ENCODE measurements around the gene RNF135. TPM values are rescaled to one million over a fixed set of nuclear protein-coding genes. Genes with fewer than 3 reads are reported as not detected.

Gene RNF135
- total RNA-seq, 1 donor = 11.2 TPM

GRCh38 chr17:30950669-30951399 lies 20.0 kb upstream of the RNF135 start:
- peaks cover 4% of the 10 kb centered on the region for H3K4me1 ChIP-seq (ENCODE audit: insufficient read depth, low read length)
- H3K79me2 ChIP-seq (ENCODE audit: insufficient read depth, low read length) = no peaks in the 10 kb centered on the region
- no peak overlapping the region for H3K27ac ChIP-seq (ENCODE audit: low read depth, low read length)
- no peaks in the 10 kb centered on the region for H3K9me3 ChIP-seq (ENCODE audit: low read depth, low read length)
- no peak overlapping the region for H3K4me2 ChIP-seq (ENCODE audit: insufficient read depth, low read length)
- peak; percentile 96 for DNase-seq (ENCODE audit: insufficient read length, low spot score, missing footprints)
- no peak for TF ChIP-seq CTCF (IDR thresholded peaks at IDR 0.05; ENCODE audit: extremely low read depth, low read depth, low read length)
- H3K4me3 ChIP-seq (ENCODE audit: insufficient read depth, low read length) = no peak overlapping the region
- no peaks in the 10 kb centered on the region for H3K36me3 ChIP-seq (ENCODE audit: insufficient read depth, low read length)
- H3K27me3 ChIP-seq (ENCODE audit: insufficient read depth, low read length) = no peaks in the 10 kb centered on the region
- no peaks in the 10 kb centered on the region for H4K20me1 ChIP-seq (ENCODE audit: insufficient read depth, low read length)
- H2AFZ ChIP-seq (ENCODE audit: low read length) = peak overlapping the region; percentile 40

- Histone ChIP-seq H4K20me1 (ENCODE audit: insufficient read depth, low read length) (no peaks in the 10 kb centered on the region), H3K79me2 (ENCODE audit: insufficient read depth, low read length) (no peaks in the 10 kb centered on the region), H3K27ac (ENCODE audit: low read depth, low read length) (no peak overlapping the region), H3K9me3 (ENCODE audit: low read depth, low read length) (no peaks in the 10 kb centered on the region), H3K4me2 (ENCODE audit: insufficient read depth, low read length) (no peak overlapping the region), H3K27me3 (ENCODE audit: insufficient read depth, low read length) (no peaks in the 10 kb centered on the region), H3K36me3 (ENCODE audit: insufficient read depth, low read length) (no peaks in the 10 kb centered on the region), H3K4me3 (ENCODE audit: insufficient read depth, low read length) (no peak overlapping the region), H3K4me1 (ENCODE audit: insufficient read depth, low read length) (peaks cover 11% of the 10 kb centered on the region), H2AFZ (ENCODE audit: low read length) (no peak overlapping the region)
- DNase-seq (ENCODE audit: insufficient read length, low spot score, missing footprints) = no peak
- TF ChIP-seq CTCF (IDR thresholded peaks at IDR 0.05; ENCODE audit: extremely low read depth, low read depth, low read length) = no peak
Measured at GRCh38 chr17:30952638-30953393, 18.0 kb upstream of the RNF135 start.

- Histone ChIP-seq H3K9me3 (ENCODE audit: low read depth, low read length) (no peaks in the 10 kb centered on the region), H3K27me3 (ENCODE audit: insufficient read depth, low read length) (no peaks in the 10 kb centered on the region), H3K4me3 (ENCODE audit: insufficient read depth, low read length) (no peak overlapping the region), H3K4me2 (ENCODE audit: insufficient read depth, low read length) (no peak overlapping the region), H3K27ac (ENCODE audit: low read depth, low read length) (no peak overlapping the region), H3K79me2 (ENCODE audit: insufficient read depth, low read length) (no peaks in the 10 kb centered on the region), H4K20me1 (ENCODE audit: insufficient read depth, low read length) (no peaks in the 10 kb centered on the region), H3K4me1 (ENCODE audit: insufficient read depth, low read length) (peaks cover 11% of the 10 kb centered on the region), H3K36me3 (ENCODE audit: insufficient read depth, low read length) (no peaks in the 10 kb centered on the region), H2AFZ (ENCODE audit: low read length) (peak overlapping the region; percentile 68)
- DNase-seq (ENCODE audit: insufficient read length, low spot score, missing footprints) = peak; percentile 90
- TF ChIP-seq CTCF (IDR thresholded peaks at IDR 0.05; ENCODE audit: extremely low read depth, low read depth, low read length) = no peak
Measured at GRCh38 chr17:30954046-30954830, 16.6 kb upstream of the RNF135 start.

Data from osteoblast (primary cell).